HUES64 (cell line): ENCODE measurements around the gene FKTN.

Experiments used
- H3K27ac ChIP-seq: 2 replicates; pipeline ENCODE4 v1.7.0; 2013; ENCODE audit warnings: low read depth, low read length, inconsistent platforms
- H3K27me3 ChIP-seq: 2 replicates; pipeline ENCODE4 v1.6.1; 2013; ENCODE audit warnings: mild to moderate bottlenecking, low read length; ENCODE audit not compliant: insufficient read depth
- H3K36me3 ChIP-seq: 2 replicates; pipeline ENCODE4 v1.6.1; 2013; ENCODE audit warnings: mild to moderate bottlenecking, low read length; ENCODE audit not compliant: insufficient read depth
- H3K4me1 ChIP-seq: 2 replicates; pipeline ENCODE4 v1.6.1; 2013; ENCODE audit warnings: mild to moderate bottlenecking, low read length, moderate library complexity; ENCODE audit not compliant: insufficient read depth
- H3K4me3 ChIP-seq: 2 replicates; pipeline ENCODE4 v1.5.1; 2013; ENCODE audit warnings: mild to moderate bottlenecking, low read length, moderate library complexity
- H3K9ac ChIP-seq: 2 replicates; pipeline ENCODE4 v1.6.1; 2013; ENCODE audit warnings: mild to moderate bottlenecking, low read depth, low read length
- H3K9me3 ChIP-seq: 2 replicates; pipeline ENCODE4 v1.6.1; 2013; ENCODE audit warnings: low read depth, low read length; ENCODE audit not compliant: insufficient read depth
- WGBS: fragments of 150-250, 120-280 bp; methylation state at CpG from one replicate; pipeline ENCODE4 v1.1.7; 2013; ENCODE audit warnings: missing lambda C conversion rate; 5-methylcytosine and 5-hydroxymethylcytosine counted together

The FKTN gene

DNA sequence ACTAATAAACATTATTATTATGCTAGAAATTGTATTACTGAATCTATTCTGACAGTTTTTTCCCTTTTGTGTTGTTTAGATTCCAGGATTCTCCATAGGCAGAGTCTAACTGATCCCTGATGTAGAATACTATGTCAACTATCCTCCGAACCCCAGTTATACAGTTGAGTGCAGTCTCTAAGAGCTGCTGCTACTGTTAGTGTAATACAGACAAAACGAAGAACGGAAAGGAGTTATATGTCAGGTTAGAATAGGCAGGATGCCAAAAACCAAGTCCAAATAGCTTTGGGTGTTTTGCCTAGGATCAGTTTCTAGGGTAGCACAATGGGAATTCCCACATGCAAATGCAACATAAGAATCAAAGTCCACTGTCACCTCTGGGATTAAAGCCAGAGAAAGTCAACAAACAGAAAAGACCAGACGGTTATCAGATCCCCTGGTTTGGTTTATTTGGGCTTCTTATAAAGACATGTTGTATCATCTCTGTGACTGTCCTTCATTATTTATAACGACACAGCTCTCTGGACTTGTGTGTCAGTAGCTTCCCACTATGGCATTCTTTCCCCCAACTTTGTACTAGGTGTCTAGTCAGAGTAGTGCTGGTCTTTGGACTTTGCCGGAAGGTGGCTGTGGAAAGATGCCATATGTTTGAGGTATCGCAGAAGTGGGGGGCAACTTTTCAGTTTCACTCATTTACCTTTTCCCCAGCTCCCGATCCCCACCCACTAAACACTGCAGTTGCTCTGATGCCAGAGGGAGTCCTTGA is 121.5 kb downstream of the FKTN start:
- no peak overlapping the region for H3K27ac ChIP-seq
- no peak overlapping the region for H3K9ac ChIP-seq
- H3K4me1 ChIP-seq: peaks cover 8% of the 10 kb centered on the region; the same call in 1 of the 2 replicates
- no peak overlapping the region for H3K4me3 ChIP-seq
- no peaks in the 10 kb centered on the region for H3K36me3 ChIP-seq
- H3K9me3 ChIP-seq: no peaks in the 10 kb centered on the region
- 86% methylated on average over 8 of the region's 8 CpGs for whole genome bisulfite sequencing
- no peaks in the 10 kb centered on the region for H3K27me3 ChIP-seq

GRCh38 chr9:105681313-105681712 is 123.4 kb downstream of the FKTN start:
- 96% methylated on average over 1 of the region's 2 CpGs for WGBS

DNA sequence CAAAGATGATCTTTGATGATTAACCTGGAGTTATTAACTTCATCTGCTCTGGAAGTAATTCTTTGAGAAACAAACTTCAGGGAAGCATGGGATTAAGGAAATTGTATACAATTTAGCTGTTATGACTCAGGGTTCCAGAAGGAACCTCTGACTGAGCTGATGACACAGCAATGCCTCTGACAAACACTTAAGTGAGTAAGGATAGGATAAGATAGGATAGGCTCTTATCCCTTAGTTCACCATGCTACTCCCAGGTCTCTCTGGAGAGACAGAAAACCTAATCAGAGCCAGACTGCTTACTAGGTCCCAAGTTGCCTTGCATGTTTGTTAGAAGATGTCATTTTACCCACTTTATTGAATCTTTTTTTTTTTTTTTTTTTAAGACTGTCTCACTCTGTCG is 123.8 kb downstream of the FKTN start:
- Histone ChIP-seq H3K4me1 (peaks cover 8% of the 10 kb centered on the region; the same call in 1 of the 2 replicates), H3K27me3 (no peaks in the 10 kb centered on the region), H3K4me3 (no peak overlapping the region), H3K9me3 (no peaks in the 10 kb centered on the region), H3K9ac (no peak overlapping the region), H3K36me3 (no peaks in the 10 kb centered on the region), H3K27ac (no peak overlapping the region)
- 94% methylated on average over 1 of the region's 1 CpG for WGBS

More at GRCh38 chr9:105681313-105681712, 123.4 kb downstream of the FKTN start:
- Histone ChIP-seq H3K4me3 (no peak overlapping the region), H3K9ac (no peak overlapping the region), H3K27me3 (no peaks in the 10 kb centered on the region), H3K27ac (no peak overlapping the region), H3K9me3 (no peaks in the 10 kb centered on the region), H3K36me3 (no peaks in the 10 kb centered on the region), H3K4me1 (peaks cover 8% of the 10 kb centered on the region; the same call in 1 of the 2 replicates)

- no peak overlapping the region for H3K4me3 ChIP-seq
Observed at GRCh38 chr9:105683688-105684275, 125.9 kb downstream of the FKTN start.

GRCh38 chr9:105686936-105687335 is 129.0 kb downstream of the FKTN start:
- Histone ChIP-seq H3K9me3 (no peaks in the 10 kb centered on the region), H3K27ac (no peak overlapping the region), H3K27me3 (peaks cover 8% of the 10 kb centered on the region), H3K4me3 (no peak overlapping the region), H3K36me3 (no peaks in the 10 kb centered on the region), H3K9ac (no peak overlapping the region), H3K4me1 (no peaks in the 10 kb centered on the region)
- 94% methylated on average over 4 of the region's 4 CpGs for WGBS

More at GRCh38 chr9:105683688-105684275, 125.9 kb downstream of the FKTN start:
- no peaks in the 10 kb centered on the region for H3K9me3 ChIP-seq
- H3K27me3 ChIP-seq: peaks cover 2% of the 10 kb centered on the region; the same call in 1 of the 2 replicates
- WGBS: 84% methylated on average over 1 of the region's 1 CpG
- no peak overlapping the region for H3K9ac ChIP-seq
- no peak overlapping the region for H3K27ac ChIP-seq
- peaks cover 3% of the 10 kb centered on the region; the same call in 1 of the 2 replicates for H3K4me1 ChIP-seq
- H3K36me3 ChIP-seq: no peaks in the 10 kb centered on the region
